ENCODE measurements around the gene CHMP1B.
"Not testable (repeated sequence)": the region's sequence is repeated elsewhere in the genome, so short reads cannot be mapped to it uniquely, and the experiment has no call there.

The CHMP1B gene

DNA sequence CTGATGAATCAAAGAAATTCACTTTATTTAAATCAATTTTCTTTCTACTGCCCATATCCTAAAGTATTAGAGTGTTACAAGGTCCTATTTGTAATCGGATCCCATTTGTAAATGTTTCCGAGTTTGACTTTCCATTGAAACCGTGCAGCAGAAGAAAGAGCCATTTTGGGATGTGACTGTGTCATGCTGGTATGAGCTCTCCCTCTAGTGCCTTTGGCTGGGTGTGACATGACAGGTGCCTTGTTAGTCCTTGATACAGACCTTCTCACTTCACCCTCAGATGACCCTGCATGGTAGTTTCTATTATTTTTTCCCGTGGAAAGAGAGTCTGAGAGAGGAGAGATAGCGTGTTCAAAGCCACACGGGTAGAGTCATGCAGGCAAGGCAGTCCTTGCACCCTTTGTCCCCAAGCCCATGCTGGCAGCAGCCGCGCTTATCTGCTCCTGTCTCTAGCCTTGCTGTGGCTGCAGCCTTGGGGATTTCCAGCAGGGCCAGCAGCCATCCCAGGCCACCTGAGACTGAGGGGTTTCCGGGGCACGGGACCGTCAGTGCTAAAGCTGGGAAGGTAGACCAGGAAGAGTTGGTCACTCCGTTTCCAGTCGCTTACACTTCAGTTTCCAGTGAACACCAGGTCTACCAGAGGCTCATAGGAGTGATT, 21.4 kb downstream of the CHMP1B start:
- no peak for DNase-seq

DNA sequence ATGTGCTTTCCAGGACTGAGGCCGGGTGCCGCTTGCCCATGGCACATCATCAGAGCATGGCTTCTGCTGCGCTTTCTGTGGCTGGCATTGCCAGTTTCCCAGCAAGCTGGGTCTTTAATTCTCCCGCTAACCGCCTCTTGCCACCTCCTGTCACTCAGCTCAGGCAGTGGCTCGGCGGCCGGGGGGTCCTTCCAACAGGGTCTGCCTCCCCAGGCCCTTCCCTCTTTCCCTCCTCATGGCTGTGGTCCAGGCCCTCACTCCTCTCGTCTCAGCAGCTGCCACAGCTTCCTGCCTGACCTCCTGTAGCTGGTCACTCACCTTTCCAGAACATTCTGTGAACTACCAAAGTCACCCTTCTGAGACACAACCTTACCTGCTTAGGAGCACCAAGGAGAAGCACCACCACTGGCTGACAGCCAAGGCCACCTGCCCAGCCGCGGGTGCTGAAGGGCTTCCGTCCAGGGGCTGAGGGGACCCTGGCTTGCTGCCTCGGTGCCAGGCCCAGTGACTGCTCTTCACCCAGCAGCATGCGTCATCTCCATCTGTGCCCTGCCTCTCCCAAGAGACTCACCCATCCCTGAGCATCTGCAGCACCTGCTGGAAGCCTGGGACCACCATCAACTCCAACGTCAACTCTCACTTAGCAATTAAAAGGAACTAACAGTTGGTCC, 22.6 kb downstream of the CHMP1B start:
- DNase-seq: no peak

DNA sequence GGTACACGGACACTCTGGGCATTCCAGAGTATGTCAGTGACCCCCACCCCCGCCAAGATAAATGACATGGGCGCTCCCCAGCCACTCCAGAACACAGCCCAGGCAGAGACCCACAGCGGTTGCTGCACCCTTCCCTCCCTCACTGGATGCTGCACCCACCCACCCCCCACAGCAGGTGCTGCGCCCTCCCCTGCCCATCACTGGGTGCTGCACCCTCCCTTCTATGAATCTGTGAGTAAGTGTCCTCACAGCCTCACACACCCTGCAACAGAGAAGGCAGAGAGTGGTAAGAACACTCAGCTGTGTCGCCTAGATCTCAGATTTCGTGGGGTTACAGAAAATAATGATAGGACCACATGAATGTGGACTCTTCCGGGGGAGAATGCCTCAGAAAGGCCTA, 23.5 kb downstream of the CHMP1B start:
- DNase-seq: no peak

DNA sequence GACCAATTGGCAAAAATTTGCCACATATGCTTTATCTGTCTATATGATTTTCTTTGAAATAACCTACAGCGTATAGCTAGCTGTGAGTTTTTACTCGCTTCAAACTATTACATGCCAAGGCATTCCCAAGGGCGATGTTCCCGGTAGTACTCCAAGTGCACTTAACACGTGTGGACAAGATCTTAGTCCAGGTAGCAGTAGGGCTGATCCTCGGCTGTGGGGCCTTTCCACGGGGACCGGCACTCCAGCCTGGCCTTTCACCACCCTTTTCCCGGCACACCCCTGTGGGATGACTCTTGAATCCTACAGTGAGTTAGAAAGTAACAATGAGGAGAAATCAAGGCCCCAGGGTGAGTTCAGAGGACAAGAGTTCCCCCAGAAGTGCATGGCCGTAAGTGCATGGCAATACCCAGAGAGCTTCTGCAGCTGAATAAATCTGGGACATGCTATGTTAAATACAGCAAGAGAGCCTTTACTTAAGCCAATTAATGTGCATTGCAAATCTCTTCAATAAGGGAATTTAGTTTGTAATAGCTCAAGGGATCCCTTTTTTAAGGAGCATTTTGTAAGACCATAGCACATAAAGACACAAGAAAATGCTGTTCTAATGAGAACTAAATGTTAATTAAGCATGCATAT, 26.4 kb downstream of the CHMP1B start:
- DNase-seq: no peak

DNA sequence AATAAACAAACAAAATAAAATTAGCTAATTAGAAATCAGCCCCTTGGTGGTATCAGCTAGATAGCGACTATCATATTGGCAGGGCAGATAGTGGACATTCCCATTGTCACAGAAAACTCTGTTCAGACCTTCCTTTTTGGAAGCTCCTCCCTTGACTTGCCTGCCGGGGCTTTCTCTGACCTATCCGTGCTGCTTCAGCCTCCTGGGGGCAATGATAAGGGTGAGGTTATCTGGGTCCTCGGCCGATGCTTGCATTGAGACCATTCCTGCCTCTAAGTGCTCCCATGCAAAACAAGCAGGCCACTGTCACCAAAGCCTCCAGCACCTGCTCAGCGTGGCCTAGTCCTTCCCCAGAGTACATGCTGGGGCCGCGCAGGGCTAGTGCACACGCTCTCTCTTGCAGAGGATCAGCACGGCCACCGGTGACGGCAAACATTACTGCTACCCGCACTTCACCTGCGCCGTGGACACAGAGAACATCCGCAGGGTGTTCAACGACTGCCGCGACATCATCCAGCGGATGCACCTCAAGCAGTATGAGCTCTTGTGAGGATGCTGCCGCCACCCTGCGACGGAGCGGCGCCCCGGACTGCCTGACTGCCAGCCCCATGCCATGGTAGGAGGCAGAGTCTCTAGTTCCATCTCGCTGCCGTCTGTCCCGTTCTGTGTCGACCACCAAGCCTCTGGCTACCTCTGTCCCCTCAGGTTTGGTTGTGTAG, 29.5 kb downstream of the CHMP1B start:
- no peak for DNase-seq

DNA sequence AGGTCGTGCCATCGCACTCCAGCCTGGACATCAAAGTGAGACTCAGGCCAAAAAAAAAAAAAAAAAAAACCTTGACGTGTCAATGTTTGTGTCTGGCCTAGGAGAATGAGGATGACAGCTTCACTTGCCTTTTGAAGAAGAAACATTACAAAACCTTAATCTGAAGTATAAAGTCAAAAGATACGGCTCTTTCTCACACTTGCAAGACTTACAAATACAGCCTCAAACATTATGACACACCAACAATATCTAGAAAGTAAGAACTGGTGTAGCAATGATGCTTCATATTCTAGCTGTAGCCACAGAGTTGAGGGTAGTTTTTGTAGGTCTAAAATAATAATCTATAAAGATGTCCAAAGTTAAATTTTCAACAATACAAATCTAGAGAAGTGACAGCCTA, 31.4 kb downstream of the CHMP1B start:
- DNase-seq: no peak

DNA sequence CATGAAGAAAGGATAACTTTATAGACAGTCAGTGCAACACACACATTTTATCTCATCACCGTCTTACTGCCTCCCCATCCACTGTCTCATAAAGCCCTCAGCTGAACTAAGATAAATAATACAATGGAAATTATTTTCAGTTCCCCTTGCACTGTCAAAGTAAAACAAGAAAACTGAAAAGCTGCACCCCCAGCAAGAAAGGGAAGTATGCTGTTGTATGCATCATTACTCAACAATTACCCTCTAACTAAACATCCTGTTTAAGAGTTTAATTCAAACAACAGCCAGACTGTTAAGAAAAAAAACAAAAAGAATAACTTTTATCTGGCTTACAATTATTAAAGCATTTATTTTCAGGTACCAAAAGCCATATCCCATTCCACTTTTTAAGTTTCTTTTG, 31.9 kb downstream of the CHMP1B start:
- no peak for DNase-seq

DNA sequence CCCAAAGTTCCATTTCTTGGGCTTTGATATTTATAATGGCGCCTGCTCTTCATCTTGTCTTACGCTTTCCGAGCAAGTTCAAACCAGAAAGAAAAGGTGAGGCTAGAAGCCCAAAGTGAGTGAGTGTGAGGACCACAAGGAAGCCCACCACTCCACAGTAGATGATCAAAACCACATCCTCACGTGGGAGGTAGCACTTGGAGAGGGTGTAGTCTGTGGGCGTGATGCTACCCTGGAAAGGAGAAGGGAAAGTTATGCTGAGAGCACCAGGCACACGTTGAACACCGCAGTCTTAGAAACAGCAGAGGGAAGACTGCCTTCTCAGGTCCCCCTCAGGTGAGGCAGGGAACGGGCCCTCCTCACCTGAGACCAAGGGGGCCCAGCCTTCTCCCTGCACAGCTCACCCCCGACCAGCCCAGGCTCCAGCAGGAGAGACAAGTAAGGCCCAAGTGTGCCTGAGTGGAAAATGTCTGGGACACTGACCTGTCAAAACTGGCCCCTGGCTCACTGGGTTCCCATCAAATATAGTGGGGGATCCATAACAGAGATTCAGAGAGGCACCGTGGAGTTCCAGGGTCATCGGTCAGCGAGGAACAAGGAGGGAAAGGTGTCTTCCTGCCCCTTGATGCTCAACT, 33.3 kb downstream of the CHMP1B start:
- DNase-seq: no peak

DNA sequence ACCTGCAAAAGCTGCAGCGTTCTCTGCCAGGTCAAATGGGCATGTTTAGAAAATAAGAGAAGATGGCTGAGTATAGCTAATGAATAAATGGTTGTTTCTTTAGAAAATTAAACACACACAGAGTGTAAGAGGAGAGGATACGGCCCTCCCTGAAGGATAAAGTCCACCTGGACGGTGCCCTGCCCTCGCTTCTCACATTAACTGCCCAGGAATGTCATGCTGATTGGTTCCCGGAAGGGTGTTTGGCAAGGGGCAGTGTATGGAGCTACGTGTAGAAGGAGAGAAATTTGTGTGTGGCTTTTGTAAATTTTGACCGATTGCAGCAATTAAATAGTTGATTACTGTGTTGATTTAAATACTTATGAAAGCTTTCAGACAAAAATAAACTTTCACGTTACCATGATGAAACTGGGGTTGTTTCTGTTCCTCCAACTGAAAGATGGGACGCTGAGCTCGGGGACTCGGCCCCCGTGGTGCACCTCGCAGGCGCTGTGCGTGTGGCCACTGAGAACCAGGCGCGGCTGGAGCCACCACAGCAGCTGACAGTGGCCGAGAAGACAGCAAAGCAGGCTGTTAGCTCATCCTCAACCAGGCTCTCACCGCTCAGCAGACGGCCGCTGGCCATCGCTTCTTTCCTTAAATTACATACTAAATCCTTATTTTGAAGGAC, 34.2 kb downstream of the CHMP1B start:
- no peak for DNase-seq

DNA sequence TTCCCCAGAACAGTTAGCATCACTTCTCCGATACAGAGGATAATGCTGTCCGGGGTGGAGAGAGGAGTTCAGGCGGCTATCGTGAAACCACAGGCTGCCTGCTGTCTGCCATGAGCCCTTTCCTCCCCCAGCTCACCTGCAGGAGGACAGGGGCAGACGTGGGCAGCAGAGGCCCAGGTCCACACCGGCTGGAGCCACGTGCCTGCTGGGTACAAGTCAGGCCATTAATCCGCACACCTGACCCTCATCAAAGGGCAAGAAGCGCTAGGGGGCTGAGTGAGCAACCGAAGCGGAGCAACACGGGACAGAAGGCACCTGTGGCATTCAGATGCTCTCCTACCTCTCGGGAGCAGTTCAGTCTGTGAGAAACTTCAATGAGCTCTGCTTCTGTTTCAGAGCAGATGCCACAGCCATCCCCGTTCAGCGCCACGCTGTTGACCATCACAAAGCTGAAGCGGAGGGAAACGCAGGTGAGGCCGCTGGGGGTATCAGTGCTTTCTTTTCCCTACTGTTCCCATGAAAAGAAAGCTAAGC, 35.4 kb downstream of the CHMP1B start:
- DNase-seq: no peak

DNA sequence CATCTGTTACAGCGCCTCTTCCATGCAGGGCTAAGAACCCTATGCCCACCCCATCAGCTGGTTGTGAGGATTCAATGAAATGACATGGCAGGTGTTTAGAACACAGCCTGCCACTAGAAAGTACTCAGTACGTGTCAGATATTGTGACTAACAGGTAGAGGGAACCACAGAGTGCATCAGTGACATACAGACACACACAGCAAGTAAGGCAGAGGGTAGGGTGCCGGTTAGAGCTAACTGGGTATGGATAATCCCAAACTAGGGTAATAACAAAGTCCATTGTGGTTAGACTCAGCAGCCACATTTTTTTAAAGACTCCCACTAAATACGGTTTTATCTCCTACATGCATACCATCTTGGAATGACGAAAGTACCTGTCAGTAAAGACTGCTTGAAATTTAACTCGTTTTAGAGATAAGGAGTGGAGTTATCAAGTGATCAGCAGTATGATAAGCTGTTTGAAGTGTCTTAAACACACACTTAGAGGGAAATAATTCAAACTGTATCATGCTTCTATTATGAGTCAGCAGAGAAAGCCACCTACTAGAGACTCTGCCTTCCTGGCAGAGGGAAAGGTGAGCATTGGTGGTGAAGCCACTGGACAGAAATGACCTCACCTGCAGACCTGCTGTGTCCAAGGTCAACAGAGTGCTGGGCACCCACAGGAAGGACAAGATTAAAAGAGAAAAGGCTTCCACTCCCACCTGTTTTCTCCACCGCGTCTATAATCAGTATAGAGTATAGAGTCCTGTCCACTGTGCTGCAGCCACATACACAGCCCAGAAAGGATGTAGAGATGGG, 36.3 kb downstream of the CHMP1B start:
- DNase-seq: no peak

DNA sequence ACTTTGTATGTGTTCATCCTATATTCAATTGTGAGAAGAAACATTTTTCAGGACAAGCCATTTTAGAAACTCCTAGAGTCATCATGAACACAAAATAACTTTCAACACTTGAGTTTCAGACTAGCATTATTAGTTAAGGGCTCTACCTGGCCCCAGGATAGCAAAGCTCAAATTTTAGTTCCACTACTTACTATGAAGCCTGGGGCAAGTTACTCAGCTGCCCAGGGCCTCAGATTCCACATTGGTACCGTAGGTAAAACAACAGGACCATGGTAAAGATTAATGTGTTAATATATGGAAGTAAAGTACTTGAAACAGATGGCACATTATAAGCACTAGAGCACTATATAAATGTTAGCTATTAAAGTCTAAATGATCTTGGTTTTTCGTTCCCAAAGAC, 37.5 kb downstream of the CHMP1B start:
- DNase-seq: no peak

DNA sequence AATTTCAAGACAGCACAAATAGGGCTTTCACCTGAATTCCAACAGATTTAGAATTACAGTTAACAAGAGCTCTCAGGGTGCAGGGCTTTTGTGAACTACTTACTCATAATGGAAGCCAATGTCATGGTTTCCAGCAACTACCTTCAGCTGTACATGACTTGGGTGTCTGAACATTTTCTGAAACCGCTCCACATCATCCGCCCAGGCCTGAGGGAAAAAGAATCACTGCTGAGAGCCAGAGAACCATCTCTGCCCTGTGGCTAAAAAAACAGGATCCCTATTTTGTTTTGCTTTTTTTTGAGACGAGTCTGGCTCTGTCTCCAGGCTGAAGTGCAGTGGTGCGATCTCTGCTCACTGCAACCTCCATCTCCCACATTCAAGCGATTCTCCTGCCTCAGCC, 38.1 kb downstream of the CHMP1B start:
- DNase-seq: no peak

DNA sequence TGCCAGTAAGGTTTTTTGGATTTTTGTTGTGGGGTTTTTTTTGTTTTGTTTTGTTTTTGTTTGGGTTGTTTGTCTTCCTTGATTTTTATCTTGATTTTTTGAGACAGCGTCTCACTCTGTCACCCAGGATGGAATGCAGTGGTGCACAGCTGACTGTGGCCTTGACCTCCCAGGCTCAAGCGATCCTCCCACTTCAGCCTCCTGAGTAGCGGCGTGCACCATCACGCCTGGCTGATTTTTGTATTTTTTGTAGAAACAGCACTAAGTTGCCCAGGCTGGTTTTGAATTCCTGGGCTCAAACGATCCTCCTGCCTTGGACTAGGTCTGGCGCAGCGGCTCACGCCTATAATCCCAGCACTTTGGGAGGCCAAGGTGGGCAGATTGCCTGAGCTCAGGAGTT, 40.5 kb downstream of the CHMP1B start:
- no peak for DNase-seq

DNA sequence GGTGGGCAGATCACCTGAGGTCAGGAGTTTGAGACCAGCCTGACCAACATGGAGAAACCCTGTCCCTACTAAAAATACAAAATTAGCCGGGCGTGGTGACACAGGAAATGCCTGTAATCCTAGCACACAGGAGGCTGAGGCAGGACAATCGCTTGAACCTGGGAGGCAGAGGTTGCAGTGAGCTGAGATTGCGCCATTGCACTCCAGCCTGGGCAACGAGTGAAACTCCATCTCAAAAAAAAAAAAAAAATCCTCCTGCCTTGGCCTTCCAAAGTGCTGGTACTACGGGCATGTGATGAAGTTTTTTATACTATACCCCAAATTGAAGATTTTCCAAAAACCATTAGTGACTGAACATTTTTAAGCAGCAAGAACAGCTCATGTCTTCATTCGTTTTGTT, 41.2 kb downstream of the CHMP1B start:
- DNase-seq: not testable (repeated sequence)

DNA sequence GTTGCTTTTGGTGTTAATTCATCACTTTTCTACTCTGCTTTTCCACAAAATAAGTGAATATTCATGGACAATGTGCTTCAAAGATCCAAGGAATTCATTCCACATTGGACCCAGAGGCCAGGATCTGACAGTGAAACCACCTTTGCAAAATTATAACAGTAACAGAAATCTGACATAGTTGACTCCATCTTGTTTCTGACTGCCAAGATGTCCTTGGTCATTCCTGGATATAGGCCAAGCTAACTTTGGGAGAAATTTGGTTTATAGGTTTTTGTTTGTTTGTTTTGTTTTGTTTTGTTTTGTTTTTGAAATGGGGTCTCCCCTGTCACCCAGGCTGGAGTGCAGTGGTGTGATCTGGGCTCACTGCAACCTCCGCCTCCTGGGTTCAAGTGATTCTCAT, 46.6 kb downstream of the CHMP1B start:
- no peak for DNase-seq

DNA sequence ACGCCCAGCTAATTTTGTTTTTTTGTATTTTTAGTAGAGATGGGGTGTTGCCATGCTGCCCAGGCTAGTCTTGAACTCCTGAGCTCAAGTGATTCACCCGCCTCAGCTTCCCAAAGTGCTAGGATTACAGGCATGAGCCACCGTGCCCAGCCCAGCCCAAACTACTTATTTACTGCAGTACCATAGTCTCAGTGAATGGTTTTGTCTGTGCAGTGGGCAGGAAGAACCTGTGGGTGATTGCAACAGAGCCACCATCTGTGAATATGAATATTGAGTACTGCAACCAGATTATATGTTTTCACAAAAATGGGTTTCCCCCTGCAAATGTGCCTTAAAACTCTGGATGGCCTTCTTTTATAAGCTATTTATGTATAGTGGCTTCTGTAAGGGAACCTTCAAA, 47.9 kb downstream of the CHMP1B start:
- no peak for DNase-seq

DNA sequence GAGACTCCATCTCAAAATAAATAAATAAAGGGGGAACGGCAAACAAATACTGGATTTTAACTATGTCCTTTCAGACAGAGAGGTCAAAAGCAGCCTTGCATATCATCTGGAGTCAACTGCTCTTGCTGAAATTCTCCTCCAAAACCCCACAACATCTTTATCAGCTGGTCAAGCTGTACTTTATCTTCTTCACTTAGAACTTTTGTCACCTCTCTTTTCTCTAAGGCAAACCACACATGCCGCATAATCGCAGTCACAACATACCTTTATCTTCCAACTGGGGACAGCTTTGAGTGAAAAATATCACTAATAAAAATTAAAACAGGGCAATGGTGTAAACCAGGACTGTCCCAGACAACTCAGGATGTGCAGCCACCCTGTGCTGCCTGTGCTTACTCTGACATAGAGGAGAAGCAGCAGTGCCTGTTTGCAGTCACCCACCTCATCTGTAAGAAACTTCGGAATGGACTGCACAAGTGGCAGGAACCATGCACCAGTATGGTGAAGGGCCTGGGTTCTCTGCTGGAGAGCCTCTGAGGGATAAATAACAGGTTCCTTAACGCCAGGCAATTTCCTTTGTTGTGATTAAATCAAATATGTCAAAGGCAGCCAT, 50.7 kb downstream of the CHMP1B start:
- no peak for DNase-seq

DNA sequence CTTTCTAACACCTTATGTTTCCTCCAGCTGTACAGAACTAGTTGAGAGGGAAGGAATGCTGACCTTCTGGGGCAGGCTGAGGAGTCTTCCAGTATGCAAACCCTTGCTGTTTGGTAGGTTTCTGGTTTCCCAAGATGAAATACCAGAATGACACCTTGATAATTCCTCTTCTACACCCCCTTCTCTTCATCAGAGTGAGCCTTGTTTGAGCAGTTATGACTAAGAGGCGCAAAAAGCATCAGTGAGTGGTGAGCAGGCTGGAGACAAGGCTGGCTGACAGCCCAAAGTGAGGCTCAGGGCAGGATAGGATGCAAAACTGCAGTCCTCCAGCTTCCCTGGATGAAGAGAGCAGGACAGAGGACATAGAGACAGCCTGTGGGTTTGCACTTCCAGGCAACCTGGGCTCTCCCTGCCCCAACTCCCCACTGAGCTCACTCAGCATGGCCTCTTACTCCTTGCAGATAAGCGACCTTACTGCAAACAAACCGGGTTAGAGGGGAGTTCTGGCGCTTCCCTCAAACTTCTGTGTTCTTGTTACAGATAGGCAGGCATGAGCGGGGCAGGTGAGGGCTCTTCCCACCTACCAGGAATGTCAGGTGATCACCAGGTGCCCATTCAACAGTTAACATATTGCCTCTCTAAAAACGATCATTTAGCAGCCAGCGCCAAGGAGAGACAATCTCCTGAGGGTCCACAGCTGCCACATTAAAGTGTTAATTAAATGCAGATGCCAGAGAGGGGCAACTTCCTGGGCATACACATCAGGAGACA, 51.5 kb downstream of the CHMP1B start:
- DNase-seq: no peak
